RWPE2 (cell line): Measurements from ENCODE around the gene PRF1.

Experiments
- ATAC-seq: fragments of 200-7000 bp; cut with Tn5 transposase; 3 replicates; pipeline ENCODE4 v1.9.1; 2021; ENCODE audit warnings: low read depth
- DNase-seq: peaks from one replicate; pipeline ENCODE4 v3.0.0-alpha.2; 2020; ENCODE audit warnings: low spot score
- H3K27ac ChIP-seq: fragments of 450-650 bp; 2 replicates; pipeline ENCODE4 v1.5.1; 2017; ENCODE audit warnings: mild to moderate bottlenecking; ENCODE audit not compliant: poor library complexity, severe bottlenecking
- H3K27me3 ChIP-seq: fragments of 250-450 bp; sonication (Bioruptor Pico); 2 replicates; pipeline ENCODE4 v1.5.1; 2021; ENCODE audit warnings: mild to moderate bottlenecking, moderate library complexity; ENCODE audit not compliant: insufficient read depth, poor library complexity, severe bottlenecking
- H3K36me3 ChIP-seq: fragments of 250-450 bp; sonication (Bioruptor Pico); 2 replicates; pipeline ENCODE4 v1.5.1; 2020; ENCODE audit warnings: low read depth, mild to moderate bottlenecking, moderate library complexity
- H3K4me1 ChIP-seq: fragments of 250-450 bp; sonication (Bioruptor Pico); 2 replicates; pipeline ENCODE4 v1.5.1; 2021; ENCODE audit warnings: mild to moderate bottlenecking, moderate library complexity; ENCODE audit not compliant: insufficient read depth, poor library complexity, severe bottlenecking
- H3K4me3 ChIP-seq: fragments of 250-450 bp; sonication (Bioruptor Pico); 2 replicates; pipeline ENCODE4 v1.5.1; 2021; ENCODE audit warnings: mild to moderate bottlenecking, moderate library complexity; ENCODE audit not compliant: severe bottlenecking
- H3K9me3 ChIP-seq: fragments of 250-450 bp; sonication (Bioruptor Pico); 2 replicates; pipeline ENCODE4 v1.5.1; 2021; ENCODE audit warnings: mild to moderate bottlenecking, moderate library complexity; ENCODE audit not compliant: severe bottlenecking
- TF ChIP-seq, protein P1 (sequence below): fragments of 450-650 bp; IDR thresholded peaks from one replicate; pipeline ENCODE4 v1.5.1; 2017; ENCODE audit warnings: mild to moderate bottlenecking, moderate library complexity; ENCODE audit not compliant: poor library complexity, severe bottlenecking

PRF1 gene

DNA sequence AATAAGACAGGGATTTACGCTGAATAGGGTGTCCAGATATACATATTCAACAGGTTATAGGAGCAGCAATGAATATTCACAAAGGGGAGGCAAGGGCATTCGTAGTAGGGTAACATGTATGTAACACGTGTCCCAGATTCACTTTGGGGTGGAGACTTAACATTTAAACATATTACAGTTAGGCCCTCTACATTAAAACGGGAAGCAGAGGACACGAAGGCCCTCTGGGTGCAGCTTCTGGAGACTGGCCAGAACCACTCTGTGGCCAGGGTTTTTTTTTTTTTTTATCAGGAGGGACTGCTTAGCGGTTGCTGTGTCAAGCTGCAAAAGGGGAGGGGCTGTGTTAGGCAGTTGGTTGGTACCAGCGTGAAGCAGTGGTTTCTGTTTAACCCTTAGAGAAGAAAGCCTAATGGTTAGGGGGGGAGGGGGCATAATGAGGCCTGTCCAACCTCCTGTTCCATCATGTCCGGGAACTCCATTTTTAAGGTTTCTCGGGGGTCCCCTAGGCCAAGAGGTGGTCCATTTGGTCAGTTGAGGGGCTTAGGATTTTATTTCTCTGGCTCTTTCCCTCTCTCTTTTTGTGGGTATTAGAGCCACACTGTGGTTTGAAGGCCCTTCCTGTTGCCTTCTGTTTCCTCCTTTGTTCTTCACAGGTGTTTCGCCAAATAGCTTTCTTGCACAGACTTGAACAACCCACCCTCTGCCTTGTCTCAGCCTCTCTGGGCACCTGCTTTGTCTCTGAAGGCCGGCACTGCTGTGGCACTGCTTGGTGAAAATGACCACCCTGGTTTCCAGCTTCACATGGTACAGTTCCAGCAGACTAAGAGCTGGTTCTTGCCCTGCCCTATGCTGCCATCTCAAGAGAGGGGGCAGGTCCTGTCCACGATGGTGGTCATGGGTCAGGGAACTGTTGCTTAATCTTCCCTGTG is 26.4 kb downstream of the PRF1 start:
- DNase-seq (no peak), ATAC-seq (no peak)
- Histone ChIP-seq H3K4me3 (no peak overlapping the region), H3K27me3 (no peaks in the 10 kb centered on the region), H3K9me3 (no peaks in the 10 kb centered on the region), H3K36me3 (no peaks in the 10 kb centered on the region), H3K4me1 (peaks cover 21% of the 10 kb centered on the region), H3K27ac (no peak overlapping the region)
- TF ChIP-seq, protein P1, sequence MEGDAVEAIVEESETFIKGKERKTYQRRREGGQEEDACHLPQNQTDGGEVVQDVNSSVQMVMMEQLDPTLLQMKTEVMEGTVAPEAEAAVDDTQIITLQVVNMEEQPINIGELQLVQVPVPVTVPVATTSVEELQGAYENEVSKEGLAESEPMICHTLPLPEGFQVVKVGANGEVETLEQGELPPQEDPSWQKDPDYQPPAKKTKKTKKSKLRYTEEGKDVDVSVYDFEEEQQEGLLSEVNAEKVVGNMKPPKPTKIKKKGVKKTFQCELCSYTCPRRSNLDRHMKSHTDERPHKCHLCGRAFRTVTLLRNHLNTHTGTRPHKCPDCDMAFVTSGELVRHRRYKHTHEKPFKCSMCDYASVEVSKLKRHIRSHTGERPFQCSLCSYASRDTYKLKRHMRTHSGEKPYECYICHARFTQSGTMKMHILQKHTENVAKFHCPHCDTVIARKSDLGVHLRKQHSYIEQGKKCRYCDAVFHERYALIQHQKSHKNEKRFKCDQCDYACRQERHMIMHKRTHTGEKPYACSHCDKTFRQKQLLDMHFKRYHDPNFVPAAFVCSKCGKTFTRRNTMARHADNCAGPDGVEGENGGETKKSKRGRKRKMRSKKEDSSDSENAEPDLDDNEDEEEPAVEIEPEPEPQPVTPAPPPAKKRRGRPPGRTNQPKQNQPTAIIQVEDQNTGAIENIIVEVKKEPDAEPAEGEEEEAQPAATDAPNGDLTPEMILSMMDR: no peak

DNA sequence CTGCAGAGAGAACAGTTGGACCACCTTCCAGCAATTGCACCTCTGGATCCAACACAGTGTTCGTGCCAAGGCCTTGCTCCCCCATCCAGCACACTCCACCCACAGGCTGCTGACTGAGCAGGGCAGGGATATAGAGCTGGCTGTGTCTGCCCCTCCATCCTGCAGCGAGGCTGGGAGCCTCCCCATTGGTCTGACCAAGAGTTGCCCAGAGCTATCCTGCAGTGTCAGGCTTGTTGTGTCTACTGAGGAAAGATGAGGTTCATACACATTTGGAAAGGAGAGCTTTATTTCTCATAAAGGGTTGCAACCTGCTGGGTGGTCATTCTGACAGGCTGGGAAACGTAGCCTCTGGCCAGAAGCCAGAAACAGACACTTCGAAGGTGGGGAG is 27.1 kb downstream of the PRF1 start:
- TF ChIP-seq, protein P1: no peak
- Histone ChIP-seq H3K27ac (no peak overlapping the region), H3K36me3 (no peaks in the 10 kb centered on the region), H3K27me3 (no peaks in the 10 kb centered on the region), H3K4me1 (peaks cover 21% of the 10 kb centered on the region), H3K4me3 (no peak overlapping the region), H3K9me3 (no peaks in the 10 kb centered on the region)
- ATAC-seq (no peak), DNase-seq (no peak)

DNA sequence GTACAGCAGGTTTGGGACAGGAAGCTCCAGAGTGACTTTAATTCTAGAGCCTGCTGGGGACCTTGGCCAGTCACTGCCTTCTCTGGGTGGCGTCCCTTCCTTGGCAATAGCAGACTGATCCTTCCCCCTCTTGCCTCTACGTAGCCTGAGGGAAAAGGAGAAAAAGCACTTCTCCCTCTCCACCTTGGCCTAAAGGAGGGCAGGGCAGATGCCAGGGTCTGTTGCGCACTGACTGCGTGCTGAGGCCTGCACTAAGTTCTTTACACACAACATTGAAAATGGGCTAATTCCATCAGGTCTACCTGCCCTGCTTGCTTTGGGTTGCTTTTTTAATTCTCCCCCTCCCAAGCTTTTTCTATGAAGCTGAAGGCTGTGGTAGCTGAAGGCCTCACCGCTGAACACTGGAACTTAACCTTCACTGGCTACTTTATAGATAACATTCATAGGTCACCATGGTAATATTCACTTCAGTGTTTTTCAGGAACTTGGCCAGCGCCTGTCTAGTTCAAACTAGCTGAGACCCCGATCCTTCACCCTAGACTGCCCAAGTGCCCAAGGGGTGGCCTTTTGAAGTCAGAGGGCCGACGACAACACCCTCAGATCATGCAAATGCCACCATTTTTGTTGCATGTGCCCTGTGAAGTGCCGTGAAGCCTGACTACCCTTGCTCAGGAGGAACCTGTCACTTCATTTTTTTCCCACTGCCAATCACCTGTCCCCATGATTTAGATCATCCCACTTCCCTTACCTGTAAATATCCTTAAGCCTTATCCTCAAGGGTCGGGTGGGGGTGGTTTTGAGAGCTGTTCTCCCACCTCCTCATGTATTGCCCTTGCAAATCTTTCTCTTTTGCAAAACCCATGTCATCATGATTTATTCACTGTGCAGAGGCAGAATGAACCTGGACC is 28.7 kb downstream of the PRF1 start:
- H3K36me3 ChIP-seq: no peaks in the 10 kb centered on the region
- no peak overlapping the region for H3K27ac ChIP-seq
- no peak overlapping the region for H3K4me3 ChIP-seq
- no peak for ATAC-seq
- DNase-seq: no peak
- H3K4me1 ChIP-seq: peaks cover 16% of the 10 kb centered on the region
- H3K27me3 ChIP-seq: no peaks in the 10 kb centered on the region
- TF ChIP-seq, protein P1: no peak
- no peaks in the 10 kb centered on the region for H3K9me3 ChIP-seq

DNA sequence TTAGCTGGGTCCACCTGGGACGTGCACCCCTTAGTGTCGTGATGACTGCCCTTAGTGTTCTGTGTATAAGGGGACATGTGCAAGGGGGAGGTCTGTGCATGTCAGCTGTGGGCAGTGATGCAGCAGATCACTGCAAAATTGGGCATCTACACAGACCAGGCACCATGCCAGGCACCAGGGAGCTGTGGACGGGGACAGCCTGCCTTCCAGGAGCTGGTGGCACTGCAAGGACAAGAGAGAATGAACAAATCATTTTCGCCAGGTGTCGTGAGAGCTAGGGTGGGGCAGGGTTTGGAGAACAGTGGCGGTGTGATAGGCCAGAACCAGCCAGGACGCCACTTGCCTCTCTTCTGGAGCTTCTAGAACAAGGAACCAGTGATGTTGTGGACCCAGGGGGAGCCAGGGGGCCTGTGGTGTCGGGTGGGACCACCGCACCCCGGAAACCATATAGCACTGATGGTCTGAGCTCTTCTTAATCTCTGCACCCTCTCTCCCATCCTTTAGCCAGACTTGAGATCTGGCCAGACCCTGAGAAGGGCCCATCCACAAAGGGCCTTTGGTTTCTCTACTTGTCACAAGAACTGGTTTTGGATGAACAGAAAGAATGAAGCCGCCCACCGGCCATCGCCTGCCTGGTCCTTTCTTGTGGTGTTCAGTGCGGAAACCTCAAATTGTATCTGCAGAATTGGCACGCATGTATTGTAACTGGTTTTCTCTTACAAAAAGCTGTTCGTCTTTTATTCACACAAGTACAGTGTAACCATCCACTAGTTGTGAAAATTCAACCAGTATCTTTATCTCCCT is 30.7 kb downstream of the PRF1 start:
- Histone ChIP-seq H3K9me3 (no peaks in the 10 kb centered on the region), H3K27me3 (no peaks in the 10 kb centered on the region), H3K36me3 (no peaks in the 10 kb centered on the region), H3K4me3 (no peak overlapping the region), H3K27ac (no peak overlapping the region), H3K4me1 (peaks cover 8% of the 10 kb centered on the region)
- TF ChIP-seq, protein P1: no peak
- DNase-seq (no peak), ATAC-seq (no peak)
